HepG2 (cell line): ENCODE measurements around the gene SLC22A12. TPM values are rescaled to one million over a fixed set of nuclear protein-coding genes. Genes with fewer than 3 reads are reported as not detected.

Source experiments
- ADNP ChIP-seq: sonication (generic); formaldehyde crosslinking; IDR thresholded peaks from 2 replicates; pipeline ENCODE4 v1.4.0; 2020; ENCODE audit warnings: missing genetic modification reagents
- CCAR2 ChIP-seq: fragments of 200-400 bp; formaldehyde crosslinking; optimal IDR thresholded peaks from 2 replicates; pipeline ENCODE3; 2018; ENCODE audit warnings: low read depth, mild to moderate bottlenecking, low read length, moderate library complexity
- HNF4G ChIP-seq, 2 experiments: sonication (generic) in 1 of 2; formaldehyde crosslinking in 1 of 2; IDR thresholded peaks; 2 replicates each; pipeline versions ENCODE4 v1.4.0 to v1.6.1; 2011 to 2020; ENCODE audit warnings: borderline replicate concordance in 2 of 2, low read depth in 2 of 2, mild to moderate bottlenecking in 2 of 2, low read length in 1 of 2, missing genetic modification reagents in 1 of 2, moderate library complexity in 1 of 2
- TEAD2 ChIP-seq: sonication (generic); formaldehyde crosslinking; IDR thresholded peaks from 2 replicates; pipeline ENCODE4 v1.9.0; 2021; ENCODE audit warnings: missing genetic modification reagents
- ZFP90 ChIP-seq: sonication (generic); formaldehyde crosslinking; IDR thresholded peaks from 2 replicates; pipeline ENCODE4 v1.8.0; 2022; ENCODE audit warnings: missing genetic modification reagents, mild to moderate bottlenecking, inconsistent platforms, borderline replicate concordance
- ZNF225 ChIP-seq: sonication (generic); formaldehyde crosslinking; IDR thresholded peaks from 2 replicates; pipeline ENCODE4 v1.4.0; 2020; ENCODE audit warnings: mild to moderate bottlenecking, missing genetic modification reagents
- ZNF547 ChIP-seq: sonication (generic); formaldehyde crosslinking; IDR thresholded peaks from 2 replicates; pipeline ENCODE4 v1.5.1; 2020; ENCODE audit warnings: mild to moderate bottlenecking, missing genetic modification reagents
- polyA plus RNA-seq, 8 experiments: library from polyadenylated mRNA; depleted of rRNA in 3 of 8; stranded (reverse) in 7 of 8; unstranded in 1 of 8; fragments of >200 nt; fragmentation: Illumina TruSeq in 4 of 8; extraction: Trizol in 4 of 8; gene quantifications; 2 replicates each; pipeline versions ENCODE4 v1.2.1 to v1.2.3, GENCODE V29; 2011 to 2016; ENCODE audit warnings: low read depth in 4 of 8, missing spikeins in 1 of 8, mixed read lengths in 1 of 8; ENCODE audit not compliant: insufficient read depth in 1 of 8
- total RNA-seq, 5 experiments: library from RNA; depleted of rRNA; stranded (reverse); fragments of >200 nt; fragmentation: Illumina TruSeq; extraction: Trizol; gene quantifications; 2 replicates each; pipeline ENCODE4 v1.2.3, GENCODE V29; 2016; ENCODE audit warnings: low read depth in 1 of 5
- TF ChIP-seq, protein P1 (sequence below): IDR thresholded peaks from 2 replicates; pipeline ENCODE4 v1.6.1; 2012; ENCODE audit warnings: inconsistent platforms
- TF ChIP-seq, protein P2 (sequence below): sonication (generic); formaldehyde crosslinking; IDR thresholded peaks from 2 replicates; pipeline ENCODE4 v1.5.1; 2020; ENCODE audit warnings: missing genetic modification reagents, mild to moderate bottlenecking, borderline replicate concordance
- TF ChIP-seq, protein P3 (sequence below): sonication (generic); formaldehyde crosslinking; IDR thresholded peaks from 2 replicates; pipeline ENCODE4 v1.4.0; 2020; ENCODE audit warnings: mild to moderate bottlenecking, missing genetic modification reagents

SLC22A12 gene
- total and polyA plus RNA-seq, 2 of the 13 experiments (the other 11 are each of a cell fraction or from before 2014, with no cell fraction given), result not detected

DNA sequence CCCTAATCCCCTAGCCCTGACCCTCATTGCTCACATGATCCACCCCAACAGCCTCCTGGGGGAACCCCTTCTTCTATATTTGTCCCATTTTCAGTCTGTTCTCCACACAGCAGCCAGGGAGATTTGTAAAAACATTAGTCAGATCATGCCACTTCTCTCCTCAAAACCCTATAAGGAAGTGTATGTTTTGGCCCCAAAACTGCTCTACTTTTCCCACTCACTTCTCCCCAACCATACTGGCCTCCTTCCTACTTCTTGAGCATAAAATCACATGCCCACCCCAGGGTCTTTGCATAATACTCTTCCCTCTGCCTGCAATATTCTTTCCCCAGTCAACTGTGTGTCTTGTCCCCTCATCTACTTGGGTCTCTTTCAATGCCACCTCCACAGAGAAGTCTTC, 4.7 kb upstream of the SLC22A12 start (continued):
- TF ChIP-seq, protein P1, sequence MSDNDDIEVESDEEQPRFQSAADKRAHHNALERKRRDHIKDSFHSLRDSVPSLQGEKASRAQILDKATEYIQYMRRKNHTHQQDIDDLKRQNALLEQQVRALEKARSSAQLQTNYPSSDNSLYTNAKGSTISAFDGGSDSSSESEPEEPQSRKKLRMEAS, result no peak
- TF ChIP-seq HNF4G (IDR thresholded peaks at IDR 0.05; ENCODE audit: borderline replicate concordance, low read depth, low read length) (no peak), HNF4G (CRISPR knock-in tag; IDR thresholded peaks at IDR 0.05; ENCODE audit: borderline replicate concordance, low read depth) (no peak), ADNP (CRISPR knock-in tag) (no peak), ZFP90 (CRISPR knock-in tag) (no peak), TEAD2 (CRISPR knock-in tag) (no peak), ZNF547 (CRISPR knock-in tag) (no peak), ZNF225 (no peak), CCAR2 (no peak)
- TF ChIP-seq, protein P2, sequence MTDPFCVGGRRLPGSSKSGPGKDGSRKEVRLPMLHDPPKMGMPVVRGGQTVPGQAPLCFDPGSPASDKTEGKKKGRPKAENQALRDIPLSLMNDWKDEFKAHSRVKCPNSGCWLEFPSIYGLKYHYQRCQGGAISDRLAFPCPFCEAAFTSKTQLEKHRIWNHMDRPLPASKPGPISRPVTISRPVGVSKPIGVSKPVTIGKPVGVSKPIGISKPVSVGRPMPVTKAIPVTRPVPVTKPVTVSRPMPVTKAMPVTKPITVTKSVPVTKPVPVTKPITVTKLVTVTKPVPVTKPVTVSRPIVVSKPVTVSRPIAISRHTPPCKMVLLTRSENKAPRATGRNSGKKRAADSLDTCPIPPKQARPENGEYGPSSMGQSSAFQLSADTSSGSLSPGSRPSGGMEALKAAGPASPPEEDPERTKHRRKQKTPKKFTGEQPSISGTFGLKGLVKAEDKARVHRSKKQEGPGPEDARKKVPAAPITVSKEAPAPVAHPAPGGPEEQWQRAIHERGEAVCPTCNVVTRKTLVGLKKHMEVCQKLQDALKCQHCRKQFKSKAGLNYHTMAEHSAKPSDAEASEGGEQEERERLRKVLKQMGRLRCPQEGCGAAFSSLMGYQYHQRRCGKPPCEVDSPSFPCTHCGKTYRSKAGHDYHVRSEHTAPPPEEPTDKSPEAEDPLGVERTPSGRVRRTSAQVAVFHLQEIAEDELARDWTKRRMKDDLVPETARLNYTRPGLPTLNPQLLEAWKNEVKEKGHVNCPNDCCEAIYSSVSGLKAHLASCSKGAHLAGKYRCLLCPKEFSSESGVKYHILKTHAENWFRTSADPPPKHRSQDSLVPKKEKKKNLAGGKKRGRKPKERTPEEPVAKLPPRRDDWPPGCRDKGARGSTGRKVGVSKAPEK (CRISPR knock-in tag), result no peak
- TF ChIP-seq, protein P3, sequence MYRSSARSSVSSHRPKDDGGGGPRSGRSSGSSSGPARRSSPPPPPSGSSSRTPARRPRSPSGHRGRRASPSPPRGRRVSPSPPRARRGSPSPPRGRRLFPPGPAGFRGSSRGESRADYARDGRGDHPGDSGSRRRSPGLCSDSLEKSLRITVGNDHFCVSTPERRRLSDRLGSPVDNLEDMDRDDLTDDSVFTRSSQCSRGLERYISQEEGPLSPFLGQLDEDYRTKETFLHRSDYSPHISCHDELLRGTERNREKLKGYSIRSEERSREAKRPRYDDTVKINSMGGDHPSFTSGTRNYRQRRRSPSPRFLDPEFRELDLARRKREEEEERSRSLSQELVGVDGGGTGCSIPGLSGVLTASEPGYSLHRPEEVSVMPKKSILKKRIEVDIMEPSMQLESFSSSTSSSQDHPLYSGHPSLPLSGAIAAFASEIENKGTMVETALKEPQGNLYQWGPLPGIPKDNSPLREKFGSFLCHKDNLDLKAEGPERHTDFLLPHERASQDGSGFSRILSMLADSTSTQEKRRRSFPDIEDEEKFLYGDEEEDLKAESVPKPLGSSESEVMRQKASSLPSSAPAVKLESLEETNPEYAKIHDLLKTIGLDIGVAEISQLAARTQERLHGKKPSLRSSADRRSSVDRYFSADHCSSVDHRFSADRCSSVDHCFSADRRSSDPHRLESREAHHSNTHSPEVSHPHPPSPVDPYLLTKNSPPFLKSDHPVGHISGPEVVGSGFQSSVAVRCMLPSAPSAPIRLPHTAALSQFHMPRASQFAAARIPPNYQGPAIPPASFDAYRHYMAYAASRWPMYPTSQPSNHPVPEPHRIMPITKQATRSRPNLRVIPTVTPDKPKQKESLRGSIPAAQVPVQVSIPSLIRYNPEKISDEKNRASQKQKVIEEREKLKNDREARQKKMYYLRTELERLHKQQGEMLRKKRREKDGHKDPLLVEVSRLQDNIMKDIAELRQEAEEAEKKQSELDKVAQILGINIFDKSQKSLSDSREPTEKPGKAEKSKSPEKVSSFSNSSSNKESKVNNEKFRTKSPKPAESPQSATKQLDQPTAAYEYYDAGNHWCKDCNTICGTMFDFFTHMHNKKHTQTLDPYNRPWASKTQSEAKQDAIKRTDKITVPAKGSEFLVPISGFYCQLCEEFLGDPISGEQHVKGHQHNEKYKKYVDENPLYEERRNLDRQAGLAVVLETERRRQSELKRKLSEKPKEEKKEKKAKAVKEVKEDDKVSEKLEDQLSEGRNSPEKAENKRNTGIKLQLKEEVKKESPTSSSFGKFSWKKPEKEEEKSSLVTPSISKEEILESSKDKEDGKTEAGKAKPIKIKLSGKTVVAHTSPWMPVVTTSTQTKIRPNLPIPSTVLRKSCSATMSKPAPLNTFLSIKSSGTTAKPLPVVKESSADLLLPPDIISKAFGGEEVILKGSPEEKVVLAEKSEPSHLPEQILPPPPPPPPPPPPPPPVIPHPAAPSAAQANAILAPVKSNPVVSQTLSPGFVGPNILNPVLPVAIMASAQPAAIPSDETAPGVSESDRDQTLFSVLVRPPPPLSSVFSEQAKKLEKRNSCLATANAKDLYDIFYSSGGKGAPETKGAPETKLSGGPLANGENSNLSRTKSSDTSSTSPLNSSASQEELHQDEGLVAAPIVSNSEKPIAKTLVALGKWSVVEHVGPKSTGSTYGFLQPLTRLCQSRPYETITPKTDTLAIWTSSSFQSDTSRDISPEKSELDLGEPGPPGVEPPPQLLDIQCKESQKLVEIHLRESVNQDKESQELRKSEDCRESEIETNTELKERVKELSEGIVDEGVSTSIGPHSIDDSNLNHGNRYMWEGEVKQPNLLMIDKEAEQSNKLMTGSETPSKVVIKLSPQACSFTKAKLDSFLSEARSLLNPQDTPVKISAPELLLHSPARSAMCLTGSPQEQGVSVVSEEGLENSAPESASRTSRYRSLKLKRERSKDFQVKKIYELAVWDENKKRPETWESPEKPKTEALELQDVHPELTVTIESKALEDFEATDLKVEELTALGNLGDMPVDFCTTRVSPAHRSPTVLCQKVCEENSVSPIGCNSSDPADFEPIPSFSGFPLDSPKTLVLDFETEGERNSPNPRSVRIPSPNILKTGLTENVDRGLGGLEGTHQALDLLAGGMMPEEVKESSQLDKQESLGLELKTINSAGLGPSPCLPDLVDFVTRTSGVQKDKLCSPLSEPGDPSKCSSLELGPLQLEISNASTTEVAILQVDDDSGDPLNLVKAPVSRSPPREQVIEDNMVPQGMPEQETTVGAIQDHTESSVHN (CRISPR knock-in tag), result no peak
